Type B pancreatic cell (in vitro differentiated cells): ENCODE data around the gene ESR2. TPM values are rescaled to one million over a fixed set of nuclear protein-coding genes. Genes with fewer than 3 reads are reported as not detected.

ENCODE experiments used
- DNase-seq: peaks from one replicate; pipeline ENCODE4 v3.0.0; 2021; ENCODE audit warnings: mixed read lengths; ENCODE audit not compliant: unreplicated experiment; ENCODE audit errors: extremely low spot score
- H3K27ac Mint-ChIP-seq: 2 replicates; pipeline ENCODE4 v1.8.0; 2021; ENCODE audit warnings: mild to moderate bottlenecking, mixed read lengths
- H3K27me3 Mint-ChIP-seq: 2 replicates; pipeline ENCODE4 v1.8.0; 2021; ENCODE audit warnings: mixed read lengths
- H3K36me3 Mint-ChIP-seq: 2 replicates; pipeline ENCODE4 v1.8.0; 2021; ENCODE audit warnings: mixed read lengths
- H3K4me1 Mint-ChIP-seq: one replicate; pipeline ENCODE4 v1.8.0; 2021; ENCODE audit warnings: mixed read lengths; ENCODE audit not compliant: unreplicated experiment
- H3K4me3 Mint-ChIP-seq: 2 replicates; pipeline ENCODE4 v1.8.0; 2021; ENCODE audit warnings: mild to moderate bottlenecking, mixed read lengths
- H3K9me3 Mint-ChIP-seq: 2 replicates; pipeline ENCODE4 v1.8.0; 2021; ENCODE audit warnings: mixed read lengths
- total RNA-seq: library from RNA; stranded (reverse); gene quantifications from 2 replicates; pipeline ENCODE4 v1.2.1, GENCODE V29; 2021; ENCODE audit warnings: low replicate concordance
- TF ChIP-seq, protein P1 (sequence below): fragments of 200-600 bp; sonication (generic); conservative IDR thresholded peaks from 2 replicates; pipeline ENCODE4 v1.5.0; 2021; ENCODE audit warnings: antibody characterized with exemption, mild to moderate bottlenecking

ESR2 gene
- total RNA-seq, 1 donor from 2014 or later, result 0.53 TPM

DNA sequence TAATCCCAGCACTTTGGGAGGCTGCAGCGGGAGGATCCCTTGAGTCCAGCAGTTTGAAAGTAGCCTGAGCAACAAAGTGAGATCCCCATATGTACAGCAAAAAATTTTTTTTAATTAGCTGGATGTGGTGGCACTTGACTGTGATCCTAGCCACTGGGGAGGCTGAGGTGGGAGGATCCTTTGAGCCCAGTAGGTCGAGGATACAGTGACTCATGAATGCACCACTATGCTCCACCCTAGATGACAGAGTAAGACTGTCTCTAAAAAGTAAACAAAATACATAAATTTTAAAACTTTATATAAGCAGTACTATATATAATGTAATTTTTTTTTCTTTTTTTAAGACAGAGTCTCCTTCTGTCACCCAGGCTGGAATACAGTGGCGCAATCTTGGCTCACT lies 115.4 kb downstream of the ESR2 start:
- Mint-ChIP-seq H3K4me1 (no peaks in the 10 kb centered on the region), H3K36me3 (peaks cover 23% of the 10 kb centered on the region), H3K9me3 (no peaks in the 10 kb centered on the region), H3K4me3 (no peak overlapping the region), H3K27me3 (no peaks in the 10 kb centered on the region), H3K27ac (no peak overlapping the region)
- TF ChIP-seq, protein P1, sequence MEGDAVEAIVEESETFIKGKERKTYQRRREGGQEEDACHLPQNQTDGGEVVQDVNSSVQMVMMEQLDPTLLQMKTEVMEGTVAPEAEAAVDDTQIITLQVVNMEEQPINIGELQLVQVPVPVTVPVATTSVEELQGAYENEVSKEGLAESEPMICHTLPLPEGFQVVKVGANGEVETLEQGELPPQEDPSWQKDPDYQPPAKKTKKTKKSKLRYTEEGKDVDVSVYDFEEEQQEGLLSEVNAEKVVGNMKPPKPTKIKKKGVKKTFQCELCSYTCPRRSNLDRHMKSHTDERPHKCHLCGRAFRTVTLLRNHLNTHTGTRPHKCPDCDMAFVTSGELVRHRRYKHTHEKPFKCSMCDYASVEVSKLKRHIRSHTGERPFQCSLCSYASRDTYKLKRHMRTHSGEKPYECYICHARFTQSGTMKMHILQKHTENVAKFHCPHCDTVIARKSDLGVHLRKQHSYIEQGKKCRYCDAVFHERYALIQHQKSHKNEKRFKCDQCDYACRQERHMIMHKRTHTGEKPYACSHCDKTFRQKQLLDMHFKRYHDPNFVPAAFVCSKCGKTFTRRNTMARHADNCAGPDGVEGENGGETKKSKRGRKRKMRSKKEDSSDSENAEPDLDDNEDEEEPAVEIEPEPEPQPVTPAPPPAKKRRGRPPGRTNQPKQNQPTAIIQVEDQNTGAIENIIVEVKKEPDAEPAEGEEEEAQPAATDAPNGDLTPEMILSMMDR, result no peak
- DNase-seq, result no peak

DNA sequence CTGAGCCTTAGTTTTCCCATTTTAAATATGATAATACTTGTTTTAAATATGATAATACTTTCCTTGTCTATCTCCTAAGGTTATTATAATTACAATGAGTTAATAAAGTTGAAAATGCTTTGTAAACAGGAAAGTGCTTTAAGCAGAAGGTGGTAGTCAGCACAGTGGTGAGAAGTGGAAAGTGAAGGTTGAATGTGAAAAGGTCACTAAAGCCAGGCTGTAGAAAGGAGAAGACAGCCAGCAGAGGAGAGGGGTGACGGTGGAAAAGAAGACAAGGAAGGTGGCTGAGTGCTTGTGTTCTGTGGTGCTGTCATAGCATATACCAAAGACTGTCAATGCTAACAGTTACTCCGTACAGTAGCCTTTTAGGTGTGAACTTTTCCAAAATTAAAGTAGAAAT lies 117.8 kb downstream of the ESR2 start:
- no peaks in the 10 kb centered on the region for H3K27me3 Mint-ChIP-seq
- TF ChIP-seq, protein P1, result no peak
- no peak overlapping the region for H3K27ac Mint-ChIP-seq
- H3K9me3 Mint-ChIP-seq, result no peaks in the 10 kb centered on the region
- no peak for DNase-seq
- peaks cover 33% of the 10 kb centered on the region for H3K36me3 Mint-ChIP-seq
- H3K4me3 Mint-ChIP-seq, result no peak overlapping the region
- H3K4me1 Mint-ChIP-seq, result no peaks in the 10 kb centered on the region

DNA sequence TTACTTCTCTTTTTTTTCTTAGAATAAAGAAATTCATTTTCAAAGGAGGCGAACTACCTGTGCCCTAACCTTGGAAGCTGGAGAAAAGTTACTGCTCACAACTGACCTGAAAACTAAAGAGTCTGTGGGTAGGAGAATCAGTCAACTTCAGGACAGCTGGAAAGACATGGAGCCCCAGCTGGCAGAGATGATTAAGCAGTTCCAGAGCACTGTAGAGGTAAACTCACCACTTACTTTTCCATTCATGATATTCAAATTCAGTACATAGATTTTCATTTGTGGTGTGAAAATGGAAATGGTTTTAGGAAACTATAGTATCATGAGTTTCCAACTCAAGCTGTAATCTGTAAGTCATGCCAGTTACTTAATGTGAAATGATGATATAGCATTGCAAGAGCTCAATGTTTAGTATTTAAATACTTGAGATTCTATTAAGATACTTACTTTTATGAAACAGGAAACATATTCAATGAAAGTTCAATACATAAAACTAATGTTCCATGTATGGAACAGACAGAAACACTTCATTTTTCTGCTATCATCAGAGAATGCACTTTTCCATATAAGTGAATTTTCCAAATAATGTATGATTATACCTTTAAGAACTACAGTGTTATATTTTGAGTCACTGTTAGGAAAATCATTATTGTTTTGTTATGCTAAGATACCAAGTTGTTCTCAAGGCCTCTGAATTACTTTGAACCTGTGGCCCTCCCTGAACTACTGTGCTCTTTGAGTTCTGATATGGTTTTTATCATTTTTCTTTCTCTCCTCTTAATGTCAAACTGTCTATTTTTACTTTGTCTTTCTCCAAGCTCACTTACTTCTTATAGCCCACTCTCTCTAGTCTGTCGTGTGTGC lies 119.0 kb downstream of the ESR2 start:
- H3K4me3 Mint-ChIP-seq, result no peak overlapping the region
- H3K27ac Mint-ChIP-seq, result no peak overlapping the region
- H3K9me3 Mint-ChIP-seq, result no peaks in the 10 kb centered on the region
- H3K27me3 Mint-ChIP-seq, result no peaks in the 10 kb centered on the region
- H3K36me3 Mint-ChIP-seq, result peaks cover 31% of the 10 kb centered on the region
- DNase-seq, result no peak
- no peaks in the 10 kb centered on the region for H3K4me1 Mint-ChIP-seq
- TF ChIP-seq, protein P1, result no peak

DNA sequence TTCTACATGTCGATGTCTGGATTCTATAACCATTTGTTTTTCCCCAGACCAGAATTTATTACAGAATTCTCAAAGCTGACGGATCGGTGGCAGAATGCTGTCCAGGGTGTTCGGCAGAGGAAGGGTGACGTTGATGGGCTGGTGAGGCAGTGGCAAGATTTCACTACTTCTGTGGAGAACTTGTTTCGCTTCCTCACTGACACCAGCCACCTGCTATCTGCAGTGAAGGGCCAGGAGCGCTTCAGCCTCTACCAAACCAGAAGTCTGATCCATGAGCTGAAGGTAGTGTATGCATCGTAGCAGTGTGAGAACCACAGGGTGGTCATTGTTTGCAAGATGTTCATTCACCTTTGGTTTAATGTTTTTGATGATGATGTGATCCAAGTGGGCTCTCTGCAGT lies 124.0 kb downstream of the ESR2 start:
- Mint-ChIP-seq H3K36me3 (peaks cover 14% of the 10 kb centered on the region), H3K27me3 (no peaks in the 10 kb centered on the region), H3K4me3 (no peak overlapping the region), H3K4me1 (no peaks in the 10 kb centered on the region), H3K9me3 (no peaks in the 10 kb centered on the region), H3K27ac (no peak overlapping the region)
- TF ChIP-seq, protein P1, result no peak
- DNase-seq, result no peak

DNA sequence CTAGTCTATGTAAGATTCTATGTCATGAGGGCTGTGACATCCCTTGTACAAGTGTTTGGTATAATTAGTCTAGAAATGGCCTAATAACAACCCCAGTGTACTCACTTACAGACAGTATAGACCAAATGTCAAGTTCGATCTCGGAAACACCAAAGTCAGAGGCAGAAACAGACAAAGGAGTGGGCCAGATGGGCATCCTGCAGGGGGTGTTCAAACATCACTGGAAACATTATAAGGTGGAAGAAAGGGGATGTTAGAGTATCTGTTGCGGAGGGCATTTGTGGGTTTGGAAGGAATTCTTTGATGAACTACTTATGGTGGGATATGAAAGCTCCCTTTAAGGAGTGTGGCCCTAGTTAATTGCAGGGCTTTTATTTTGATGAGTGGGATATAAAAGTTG lies 134.6 kb downstream of the ESR2 start:
- Mint-ChIP-seq H3K27me3 (no peaks in the 10 kb centered on the region), H3K27ac (no peak overlapping the region)
- no peak for DNase-seq

More for the DNA sequence above, 134.6 kb downstream of the ESR2 start:
- Mint-ChIP-seq H3K4me1 (no peaks in the 10 kb centered on the region), H3K4me3 (no peak overlapping the region), H3K9me3 (no peaks in the 10 kb centered on the region), H3K36me3 (peaks cover 27% of the 10 kb centered on the region)
- TF ChIP-seq, protein P1, result no peak
